ENCODE results near the gene SLC8A1.

SLC8A1 gene

GRCh38 chr2:40179801-40180200, 272.1 kb downstream of the SLC8A1 start:
- no peak for DNase-seq

DNA sequence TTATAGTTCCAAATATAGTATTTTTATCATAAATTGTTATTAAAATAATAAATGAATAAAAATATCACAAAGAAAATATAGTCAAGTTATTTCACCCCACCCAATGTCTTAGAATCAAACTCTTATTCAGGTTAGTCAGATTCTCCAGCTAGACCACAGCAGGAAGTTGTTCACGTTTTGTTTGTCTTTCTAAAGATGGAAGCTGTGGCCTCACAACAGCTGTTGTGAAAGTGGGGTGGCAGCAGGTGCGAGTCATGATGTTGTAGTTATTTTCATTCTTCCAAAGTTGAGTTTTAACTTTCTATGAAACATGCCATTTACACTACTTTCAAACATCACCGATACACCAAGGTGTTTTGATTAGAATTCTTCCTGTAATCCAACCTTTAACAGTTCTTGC, 272.9 kb downstream of the SLC8A1 start:
- peak in 1 of 2 donors; percentile 17 for DNase-seq

GRCh38 chr2:40178171-40178778, 273.6 kb downstream of the SLC8A1 start:
- DNase-seq, result no peak

DNA sequence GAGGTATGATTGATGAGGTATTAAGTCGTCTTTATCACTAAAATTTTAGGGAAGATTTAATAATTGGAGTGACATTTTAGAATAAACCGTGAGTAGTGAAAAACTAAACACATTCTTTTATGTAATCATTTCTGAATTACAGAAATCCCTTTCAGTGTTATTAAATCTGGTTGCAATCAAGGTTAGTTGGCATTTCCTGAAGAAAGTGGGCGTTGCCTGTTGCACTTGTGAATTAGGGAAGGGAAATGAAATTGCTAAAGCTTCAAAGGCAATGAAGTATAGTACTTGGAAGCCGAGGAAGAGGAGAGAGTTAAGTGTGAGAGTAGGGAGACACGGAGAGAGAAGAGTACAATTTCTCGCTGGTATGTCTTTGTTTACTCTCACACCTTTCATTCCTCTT, 274.5 kb downstream of the SLC8A1 start:
- DNase-seq, result no peak

DNA sequence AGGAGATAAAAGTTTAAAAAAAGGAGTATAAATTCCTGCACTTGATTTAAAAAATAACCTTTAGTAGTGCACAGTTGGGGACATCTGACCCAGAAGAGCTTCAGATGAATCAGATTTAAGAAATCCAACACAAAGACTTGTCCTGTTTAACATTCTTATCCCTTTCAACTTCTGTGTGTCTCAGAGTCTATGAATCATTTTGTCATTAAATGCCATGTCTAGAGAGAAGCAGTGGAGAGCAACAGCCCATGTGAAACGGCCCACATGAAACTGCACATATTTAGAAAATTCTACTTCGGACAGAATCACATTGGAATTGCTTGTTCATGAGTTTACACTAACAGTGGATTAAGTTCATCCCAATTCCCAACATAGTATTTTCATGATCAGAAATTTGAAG, 278.6 kb downstream of the SLC8A1 start:
- DNase-seq, result no peak

DNA sequence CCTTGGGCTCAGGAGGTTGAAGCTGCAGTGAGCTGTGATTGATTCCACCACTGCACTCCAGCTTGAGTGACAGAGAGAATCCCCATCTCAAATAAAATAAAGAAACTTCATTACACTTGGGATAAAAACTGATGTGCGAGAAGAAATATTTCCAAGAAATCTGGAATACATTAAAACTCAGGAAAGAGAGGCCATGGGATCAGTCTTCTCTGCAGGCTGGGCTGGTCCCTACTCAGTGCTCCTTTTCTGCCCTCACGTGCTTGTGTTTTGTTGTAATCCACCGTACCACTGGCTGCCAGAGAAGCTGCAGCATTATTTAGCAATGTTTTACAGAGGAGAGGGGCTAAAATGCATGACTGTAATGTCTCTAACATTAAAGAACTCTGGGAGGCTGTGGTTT, 282.0 kb downstream of the SLC8A1 start:
- no peak for DNase-seq

DNA sequence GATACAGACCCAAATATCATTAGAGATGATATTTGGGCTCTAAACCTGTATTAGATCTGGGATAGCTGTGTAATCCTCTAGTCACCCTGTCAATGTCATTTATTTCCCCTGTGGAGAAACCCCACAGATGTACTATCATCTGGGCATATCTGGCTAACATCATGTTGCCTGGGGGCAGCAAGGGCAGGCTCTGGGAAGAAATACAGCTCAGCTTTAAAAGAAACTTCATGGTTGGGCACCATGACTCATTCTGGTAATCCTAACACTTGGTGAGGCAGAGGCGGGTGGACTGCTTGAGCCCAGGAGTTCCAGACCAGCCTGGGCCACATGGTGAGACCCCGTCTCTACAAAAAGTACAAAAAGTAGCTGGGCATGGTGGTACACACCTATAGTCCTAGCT, 282.5 kb downstream of the SLC8A1 start:
- DNase-seq, result no peak

- DNase-seq, result no peak
Observed at GRCh38 chr2:40168546-40168945, 283.3 kb downstream of the SLC8A1 start.

GRCh38 chr2:40168032-40168431, 283.9 kb downstream of the SLC8A1 start:
- DNase-seq, result peak in 1 of 2 donors; percentile 11

GRCh38 chr2:40166006-40166405, 285.9 kb downstream of the SLC8A1 start:
- DNase-seq, result no peak

GRCh38 chr2:40165509-40165844, 286.4 kb downstream of the SLC8A1 start:
- no peak for DNase-seq

DNA sequence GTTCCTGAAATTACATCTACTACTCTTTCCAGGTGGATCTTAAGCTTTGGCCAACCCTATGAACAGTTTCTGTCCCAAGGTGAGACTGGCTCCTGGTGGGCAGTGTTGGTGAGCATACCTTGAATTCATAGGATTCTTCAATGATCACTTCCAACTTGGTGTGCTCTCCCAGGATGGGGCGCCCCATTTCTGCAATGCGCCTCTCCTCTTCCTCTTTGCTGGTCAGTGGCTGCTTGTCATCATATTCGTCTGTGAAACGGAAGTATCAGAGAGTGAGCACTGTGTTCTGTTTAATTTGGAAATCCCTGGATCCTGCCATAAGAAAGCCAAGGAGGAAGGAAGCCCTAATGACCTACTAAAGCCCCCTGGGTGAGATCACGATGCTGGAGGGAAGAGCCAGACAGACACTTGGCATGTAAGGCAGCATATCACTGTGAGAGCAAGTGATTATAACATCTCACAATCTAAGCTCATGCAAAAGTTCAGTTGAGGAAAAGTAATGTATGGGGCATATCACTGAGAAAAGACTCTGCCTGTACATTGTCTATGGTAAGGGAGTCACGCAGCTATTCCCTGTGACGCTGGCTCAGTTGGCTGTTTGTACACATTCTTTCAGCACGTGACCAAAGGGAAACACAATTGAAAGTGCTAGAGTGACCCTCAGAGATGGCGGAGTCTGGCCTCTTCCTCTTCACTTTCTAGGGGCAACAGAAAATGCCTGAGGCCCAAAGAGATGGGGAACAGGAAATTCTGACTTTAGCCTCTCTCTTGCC, 287.0 kb downstream of the SLC8A1 start:
- no peak for DNase-seq

DNA sequence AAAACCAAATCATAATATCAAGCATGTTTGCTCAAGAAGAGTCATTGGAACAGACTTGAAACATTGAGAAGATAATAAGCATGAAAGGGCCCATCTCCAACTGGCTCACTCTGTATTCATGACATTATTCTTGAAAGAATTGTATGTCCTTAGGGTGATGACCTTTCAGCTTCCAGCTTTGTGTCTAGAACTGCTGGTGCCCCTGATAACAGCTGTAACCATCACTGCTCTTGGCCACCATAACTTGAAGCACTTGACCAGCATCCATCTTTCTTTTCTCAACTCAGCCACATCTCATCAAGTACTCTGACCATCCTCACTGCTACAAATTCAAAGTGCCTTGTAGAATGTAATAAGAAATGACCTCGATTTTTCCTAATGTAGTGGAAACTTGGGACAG, 289.9 kb downstream of the SLC8A1 start:
- no peak for DNase-seq

DNA sequence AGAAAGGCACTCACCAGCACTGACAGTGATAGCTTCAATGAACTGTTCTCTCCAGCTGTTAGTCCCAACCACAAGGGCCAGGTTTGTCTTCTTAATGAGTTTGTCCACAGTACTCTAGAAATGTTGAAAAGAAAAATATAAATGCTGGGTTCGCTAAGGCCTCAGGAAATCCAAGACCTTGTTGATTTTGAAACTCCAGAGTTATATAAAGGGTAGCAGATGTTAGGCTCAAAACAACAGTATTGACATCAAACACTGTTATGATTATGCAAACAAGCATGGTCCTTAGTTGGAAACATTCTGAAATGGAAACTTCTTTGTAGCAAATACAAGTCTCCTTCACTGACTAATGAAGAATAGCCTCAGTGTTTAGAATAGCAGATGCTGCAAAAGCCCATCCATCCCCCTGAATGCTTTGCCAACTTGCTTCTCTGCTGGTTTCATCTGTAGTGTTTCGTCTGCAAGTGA, 291.1 kb downstream of the SLC8A1 start:
- no peak for DNase-seq

DNA sequence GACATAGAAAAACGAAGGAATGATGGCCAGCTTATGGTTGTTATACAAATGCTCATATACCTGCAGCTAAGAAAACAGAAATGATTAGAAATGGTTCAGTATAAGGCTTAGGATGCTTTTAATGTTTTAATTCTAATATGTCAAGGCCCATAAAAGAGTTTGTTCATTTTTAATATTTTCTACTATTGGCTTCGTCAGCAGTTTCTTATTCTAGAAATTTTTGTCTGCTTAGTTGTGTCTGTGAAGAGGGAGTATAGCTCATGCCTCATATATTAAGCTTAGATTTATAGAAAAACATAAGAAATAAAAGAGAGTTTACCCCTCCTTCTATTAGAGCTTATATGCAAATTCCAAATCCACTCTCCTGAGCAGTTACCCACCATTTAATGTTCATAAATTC, 292.6 kb downstream of the SLC8A1 start:
- no peak for DNase-seq

- no peak for DNase-seq
Observed at GRCh38 chr2:40158781-40159180, 293.1 kb downstream of the SLC8A1 start.

- no peak for DNase-seq
Observed at GRCh38 chr2:40155728-40156127, 296.2 kb downstream of the SLC8A1 start.

DNA sequence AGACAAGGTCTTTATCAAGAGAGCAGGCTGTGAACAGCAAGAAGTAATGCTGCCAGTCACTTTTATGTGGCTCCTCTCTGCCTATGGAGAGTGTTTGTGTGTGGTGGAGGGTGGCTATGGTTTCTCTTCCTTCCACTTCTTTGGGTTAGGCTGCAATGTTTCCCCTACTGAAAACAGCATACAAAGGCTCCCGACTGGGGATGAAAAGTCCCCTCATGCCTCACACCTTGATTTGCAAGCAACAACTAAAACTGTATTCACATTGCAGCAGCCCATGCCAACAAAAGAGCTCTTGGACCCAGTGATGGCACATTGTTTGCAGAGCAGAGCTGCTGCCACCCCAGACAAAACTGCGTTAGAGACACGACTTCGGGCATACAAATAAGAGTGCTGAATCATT, 301.6 kb downstream of the SLC8A1 start:
- DNase-seq, result no peak

GRCh38 chr2:40148334-40148733, 303.6 kb downstream of the SLC8A1 start:
- no peak for DNase-seq

DNA sequence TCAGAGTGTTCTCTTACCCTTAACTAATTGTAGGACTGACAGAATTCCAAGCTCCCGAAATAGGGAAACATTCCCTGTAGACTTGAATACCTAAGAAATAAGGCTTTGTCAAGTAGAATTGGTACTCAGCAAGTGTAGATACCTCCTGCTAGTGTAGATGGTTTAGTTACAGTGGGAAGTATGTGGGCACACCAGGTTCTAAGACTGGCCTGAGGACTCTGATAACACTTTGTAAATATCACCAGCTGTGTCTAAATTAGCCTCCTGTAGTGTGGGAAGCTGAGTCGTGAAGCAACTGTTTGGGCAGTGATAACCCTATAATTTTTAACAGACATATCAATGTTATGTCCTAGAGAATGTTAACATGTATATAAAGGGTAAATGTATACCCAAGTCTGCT, 304.5 kb downstream of the SLC8A1 start:
- no peak for DNase-seq

DNA sequence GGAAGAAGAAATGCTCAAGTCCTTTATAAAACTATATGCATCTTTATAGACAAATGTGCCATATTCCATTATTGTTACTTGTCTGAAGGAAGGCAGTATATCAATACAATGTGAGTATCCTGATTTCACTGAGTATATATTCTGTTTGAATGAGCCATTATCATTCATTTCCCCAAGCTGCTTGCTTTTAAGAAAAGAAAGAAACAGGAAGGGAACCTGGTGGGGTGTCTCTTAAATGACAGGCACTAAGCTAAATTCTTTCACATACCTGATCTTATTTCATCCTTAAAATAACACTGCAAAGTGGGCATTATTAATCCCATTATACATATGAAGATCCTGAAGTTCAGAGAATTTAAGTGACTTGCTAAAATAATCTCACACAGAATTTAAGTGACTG, 307.9 kb downstream of the SLC8A1 start:
- DNase-seq, result no peak

GRCh38 chr2:40138314-40138713, 313.6 kb downstream of the SLC8A1 start:
- DNase-seq, result no peak

DNA sequence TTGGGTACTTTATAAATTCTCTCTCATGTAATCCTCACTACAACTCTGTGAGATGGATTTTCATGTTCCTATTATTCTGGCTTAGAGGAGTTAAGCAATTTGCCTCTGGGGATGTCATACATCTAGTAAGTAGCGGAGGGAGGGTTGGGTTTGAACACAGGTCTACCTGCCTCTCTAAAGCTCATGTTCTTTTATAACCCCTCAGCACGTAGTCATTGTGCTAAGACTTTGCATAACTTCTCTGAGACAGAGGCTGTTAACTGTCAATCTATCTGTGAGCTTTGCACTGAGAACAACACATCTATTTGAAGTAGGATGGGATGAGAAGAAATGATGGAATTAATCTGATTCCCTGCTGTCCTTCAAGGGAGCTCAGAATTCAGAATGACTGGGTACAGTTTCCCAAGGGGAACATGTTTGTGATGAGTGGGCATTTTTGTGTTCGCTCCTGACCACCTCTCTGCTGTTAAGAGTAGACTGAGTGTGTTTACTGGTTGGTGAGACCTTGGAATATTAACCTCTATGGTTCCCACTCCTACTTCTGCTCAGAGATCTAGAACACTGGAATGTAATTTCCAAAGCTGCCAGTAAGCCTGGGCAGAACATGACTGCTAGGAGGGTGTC, 320.7 kb downstream of the SLC8A1 start:
- no peak for DNase-seq

DNA sequence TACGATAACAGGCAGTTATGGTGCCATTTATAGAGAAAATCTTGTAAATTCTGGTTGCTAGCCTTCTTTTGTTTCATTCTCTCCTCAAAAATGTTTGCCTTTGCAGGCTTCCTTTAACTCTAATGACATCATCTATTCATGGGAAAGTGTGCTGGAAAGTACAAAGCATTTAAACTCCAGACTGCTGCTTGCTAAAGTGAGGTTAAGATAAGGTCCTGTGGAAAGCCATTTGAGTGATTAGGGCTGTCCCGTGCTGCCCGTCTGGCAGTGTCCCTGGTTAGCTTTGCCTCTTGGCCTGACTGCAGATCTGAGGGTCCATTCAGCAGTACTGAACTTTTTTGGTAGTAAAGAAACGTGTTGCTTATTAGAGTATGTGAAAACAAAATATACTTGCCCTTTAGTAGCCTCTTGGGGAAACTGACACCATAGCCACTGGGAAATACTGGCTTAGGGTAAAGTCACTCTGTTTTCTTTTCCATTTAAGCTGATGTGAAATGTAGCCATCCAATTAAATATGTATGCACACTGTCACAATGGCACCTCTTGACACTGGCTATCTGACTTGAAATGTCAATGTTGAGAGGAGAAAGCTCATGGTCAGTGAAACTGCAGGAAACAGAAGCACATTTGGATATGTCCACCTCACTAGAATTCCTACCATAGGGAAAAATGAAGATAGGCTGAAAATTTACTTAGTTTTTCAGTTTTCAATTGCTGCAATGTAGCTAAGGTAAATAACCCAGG, 321.5 kb downstream of the SLC8A1 start:
- DNase-seq, result no peak
